Heart left ventricle (tissue), 16 donors: ENCODE measurements around the gene ERCC2. TPM values are rescaled to one million over a fixed set of nuclear protein-coding genes. Genes with fewer than 3 reads are reported as not detected.

Experiments
- ATAC-seq, 4 donors: fragments of 200-7000 bp; cut with Tn5 transposase; one replicate each; pipeline ENCODE4 v1.9.1; 2020 to 2022; ENCODE audit warnings: moderate library complexity in 4 of 4, mild to moderate bottlenecking in 3 of 4, moderate number of reproducible peaks in 1 of 4
- DNase-seq, 5 donors: peaks; one replicate each; pipeline ENCODE4 v3.0.0-alpha.2; 2020
- H3K27ac ChIP-seq, 12 donors: fragments of 200-600 bp; sonication (generic) in 4 of 12; one replicate each; pipeline versions ENCODE4 v1.5.0 to v1.8.0; 2016 to 2022; ENCODE audit warnings: mild to moderate bottlenecking in 2 of 12
- H3K27me3 ChIP-seq, 9 donors: fragments of 200-600 bp; sonication (generic) in 2 of 9; one replicate each; pipeline versions ENCODE4 v1.5.1 to v1.8.0; 2016 to 2022; ENCODE audit warnings: mild to moderate bottlenecking in 3 of 9
- H3K36me3 ChIP-seq, 9 donors: fragments of 200-600 bp; sonication (generic) in 2 of 9; one replicate each; pipeline versions ENCODE4 v1.5.0 to v1.8.0; 2018 to 2022; ENCODE audit warnings: mild to moderate bottlenecking in 2 of 9
- H3K4me1 ChIP-seq, 12 donors: fragments of 200-600 bp; sonication (generic) in 4 of 12; one replicate each; pipeline versions ENCODE4 v1.5.0 to v1.8.0; 2016 to 2022; ENCODE audit warnings: mild to moderate bottlenecking in 3 of 12
- H3K4me3 ChIP-seq, 12 donors: fragments of 200-600 bp; sonication (generic) in 4 of 12; one replicate each; pipeline versions ENCODE4 v1.5.0 to v1.8.0; 2017 to 2022; ENCODE audit warnings: mild to moderate bottlenecking in 9 of 12, moderate library complexity in 4 of 12
- H3K9me3 ChIP-seq, 12 donors: fragments of 200-600 bp; sonication (generic) in 4 of 12; one replicate each; pipeline versions ENCODE4 v1.5.0 to v1.8.0; 2016 to 2022; ENCODE audit warnings: mild to moderate bottlenecking in 1 of 12
- CTCF ChIP-seq, 12 donors: fragments of 200-600 bp; sonication (generic) in 4 of 12; IDR thresholded peaks; one replicate each; pipeline versions ENCODE4 v1.5.0 to v1.8.0; 2018 to 2022; ENCODE audit warnings: antibody characterized with exemption in 12 of 12, mild to moderate bottlenecking in 5 of 12
- POLR2A ChIP-seq, 2 donors: fragments of 450-650 bp; IDR thresholded peaks; one replicate each; pipeline ENCODE4 v1.6.1; 2017; ENCODE audit warnings: antibody characterized with exemption in 2 of 2, mild to moderate bottlenecking in 2 of 2, moderate library complexity in 2 of 2
- WGBS, 4 donors: extraction: QIAGEN DNeasy Blood & Tissue Kit in 2 of 4; methylation state at CpG; one replicate each; pipeline versions ENCODE4 v1.1.5 to v1.1.7; 2013 to 2018; 5-methylcytosine and 5-hydroxymethylcytosine counted together
- intact Hi-C, 10 donors: fragments of 100-400 bp; cut with DNase I; formaldehyde crosslinking; loops; one replicate each; pipeline versions ENCODE4 v1.11.1 to v1.14.2; 2022
- polyA plus RNA-seq, 2 donors: library from polyadenylated mRNA; stranded (reverse); fragments of 200-250 nt; gene quantifications; one replicate each; pipeline ENCODE4 v1.2.3, GENCODE V29; 2013
- total RNA-seq, 9 donors: library from RNA; depleted of rRNA in 2 of 9; stranded (reverse); fragments of >200 nt in 2 of 9; fragmentation: NEBNext Ultra II Directional in 3 of 9; extraction: Animal tissue kit (Norgen Biotek cat#: 25700) in 3 of 9; gene quantifications; one replicate each; pipeline versions ENCODE4 v1.1.0 to v1.2.4, GENCODE V29; 2016 to 2023
- donor health status: ischemic (EF 13 %, LVEDD 7.1; RV severe dilation, severe dysfunction).
- donor health status: healthy with polysubstance abuse.
- donor health status: DM: no; HTN: yes; CAD: no.
- donor health status: DM: no; HTN: no; CAD: no.
- donor health status: ischemic (EF 25% LVEDD 6.9; RV normal size, moderate dysfunction).
- donor health status: ischemic (EF 25% LVEDD 5.7; RV mildly dilated, moderate dysfunction).
- donor health status: healthy.
- donor health status: DM: yes; HTN: yes; CAD: no.
- donor health status: ischemic (EF 35%, LVEDD 5.7; RV mildly dilated, moderate dysfunction).
- donor health status: nonischemic (EF 11% LVEDD 7.7; RV severe dilation, severe dysfunction).
- donor health status: DM: yes; HTN: yes; CAD: no.
- donor health status: PGD.
- donor health status: ischemic (EF 29% LVEDD 5.4; RV normal size, mild dysfunction).
- donor health status: nonischemic (EF 23%, LVEDD 6.1; RV moderate dilation, normal function).

The ERCC2 gene
- total and polyA plus RNA-seq, 11 donors, result 5.8 to 24.1 (median 12.4) TPM

- no peak for ATAC-seq
- Histone ChIP-seq H3K4me1 (no peaks in the 10 kb centered on the region), H3K4me3 (no peak overlapping the region), H3K27ac (no peak overlapping the region), H3K27me3 (no peaks in the 10 kb centered on the region), H3K9me3 (no peaks in the 10 kb centered on the region), H3K36me3 (peaks cover 0 to 56% (median 28%) of the 10 kb centered on the region in 9 donors)
- intact Hi-C loops, result no loop called here
- TF ChIP-seq CTCF (IDR thresholded peaks at IDR 0.05) (no peak), POLR2A (IDR thresholded peaks at IDR 0.05) (no peak)
- 91 to 93% (median 92%) methylated on average over 19 to 20 of the region's 20 CpGs for WGBS, 4 donors
- no peak for DNase-seq
Observed at GRCh38 chr19:45352914-45353796, 17.2 kb downstream of the ERCC2 start.

- peaks cover 0 to 56% (median 28%) of the 10 kb centered on the region in 9 donors for H3K36me3 ChIP-seq
- intact Hi-C loops, result no loop called here
- H3K27ac ChIP-seq, result no peak overlapping the region
- H3K27me3 ChIP-seq, result peaks cover 0 to 5% (median 0%) of the 10 kb centered on the region in 9 donors
- H3K9me3 ChIP-seq, result no peaks in the 10 kb centered on the region
- 94 to 97% (median 95%) methylated on average over 15 to 20 of the region's 20 CpGs for WGBS, 4 donors
- no peak for TF ChIP-seq CTCF (IDR thresholded peaks at IDR 0.05)
- TF ChIP-seq POLR2A (IDR thresholded peaks at IDR 0.05), result no peak
- no peak for DNase-seq
- no peak overlapping the region for H3K4me3 ChIP-seq
- no peaks in the 10 kb centered on the region for H3K4me1 ChIP-seq
- no peak for ATAC-seq
Observed at GRCh38 chr19:45352471-45352870, 17.9 kb downstream of the ERCC2 start.

GRCh38 chr19:45352062-45352461 is 18.3 kb downstream of the ERCC2 start:
- DNase-seq, result no peak
- Histone ChIP-seq H3K27ac (no peak overlapping the region), H3K27me3 (peaks cover 0 to 9% (median 0%) of the 10 kb centered on the region in 9 donors), H3K36me3 (peaks cover 0 to 51% (median 28%) of the 10 kb centered on the region in 9 donors), H3K4me3 (no peak overlapping the region), H3K9me3 (no peaks in the 10 kb centered on the region), H3K4me1 (no peaks in the 10 kb centered on the region)
- TF ChIP-seq POLR2A (IDR thresholded peaks at IDR 0.05) (no peak), CTCF (IDR thresholded peaks at IDR 0.05) (no peak)
- 83 to 94% (median 89%) methylated on average over 12 to 15 of the region's 15 CpGs for WGBS, 4 donors
- intact Hi-C loops, result no loop called here
- no peak for ATAC-seq

GRCh38 chr19:45351401-45351952 is 18.9 kb downstream of the ERCC2 start:
- H3K4me1 ChIP-seq, result no peaks in the 10 kb centered on the region
- no peak overlapping the region for H3K27ac ChIP-seq
- 75 to 88% (median 76%) methylated on average over 7 to 13 of the region's 13 CpGs for WGBS, 4 donors
- H3K27me3 ChIP-seq, result peaks cover 0 to 15% (median 2%) of the 10 kb centered on the region in 9 donors
- DNase-seq (no peak), ATAC-seq (no peak)
- H3K4me3 ChIP-seq, result no peak overlapping the region
- no peaks in the 10 kb centered on the region for H3K9me3 ChIP-seq
- peaks cover 0 to 47% (median 26%) of the 10 kb centered on the region in 9 donors for H3K36me3 ChIP-seq
- no peak for TF ChIP-seq CTCF (IDR thresholded peaks at IDR 0.05)
- TF ChIP-seq POLR2A (IDR thresholded peaks at IDR 0.05), result no peak
- intact Hi-C loops, result no loop called here
